ENCODE measurements around the gene PPP1R18.

Gene PPP1R18

GRCh38 chr6:30691208-30691847, 4.9 kb upstream of the PPP1R18 start:
- H3K79me1 ChIP-seq (ENCODE audit: low read length) = peaks cover 6% of the 10 kb centered on the region
- peak overlapping the region; percentile 98 for H3K27ac ChIP-seq (ENCODE audit: low read depth, low read length)
- peaks cover 2% of the 10 kb centered on the region for H3K79me2 ChIP-seq (ENCODE audit: control insufficient read depth, insufficient read depth, low read length)
- H3K56ac ChIP-seq (ENCODE audit: low read length) = peak overlapping the region; percentile 83
- no peak overlapping the region for H2BK15ac ChIP-seq (replicated peaks; ENCODE audit: low read depth)
- H3K4me3 ChIP-seq (ENCODE audit: low read length) = no peak overlapping the region
- no peak overlapping the region for H3K18ac ChIP-seq (ENCODE audit: low read length)
- no peak overlapping the region for H3K4ac ChIP-seq (ENCODE audit: low read depth, low read length)
- peak; percentile 83 for DNase-seq
- H3K27me3 ChIP-seq (ENCODE audit: insufficient read depth, low read length, poor library complexity) = no peaks in the 10 kb centered on the region
- H4K8ac ChIP-seq (ENCODE audit: low read depth, low read length) = no peak overlapping the region
- H3K23ac ChIP-seq (ENCODE audit: low read length) = no peak overlapping the region
- peaks cover 5% of the 10 kb centered on the region for H3K4me1 ChIP-seq (ENCODE audit: control insufficient read depth, low read depth, low read length)
- H2AK5ac ChIP-seq (ENCODE audit: low read length) = no peak overlapping the region
- no CpG with 5 or more reads among the region's 8 CpGs for WGBS (ENCODE audit: extremely low coverage, insufficient coverage, low lambda C conversion rate)
- H3K4me2 ChIP-seq (ENCODE audit: low read length) = peak overlapping the region; percentile 64
- peak overlapping the region; percentile 67 for H3K9ac ChIP-seq (ENCODE audit: low read length)
- H2BK120ac ChIP-seq (ENCODE audit: low read depth, low read length) = no peak overlapping the region
- H4K5ac ChIP-seq (ENCODE audit: low read length) = no peak overlapping the region
- H2BK5ac ChIP-seq (ENCODE audit: low read length) = no peak overlapping the region
- no peaks in the 10 kb centered on the region for H3K36me3 ChIP-seq (ENCODE audit: control insufficient read depth, insufficient read depth, low read length)

- Histone ChIP-seq H3K9ac (ENCODE audit: low read length) (peak within 1 kb of the TSS; percentile 95), H3K56ac (ENCODE audit: low read length) (peak within 1 kb of the TSS; percentile 98), H3K79me2 (ENCODE audit: control insufficient read depth, insufficient read depth, low read length) (peaks cover 9% of the 10 kb centered on the region), H4K8ac (ENCODE audit: low read depth, low read length) (no peak within 1 kb of the TSS), H3K36me3 (ENCODE audit: control insufficient read depth, insufficient read depth, low read length) (no peaks in the 10 kb centered on the region), H3K4me3 (ENCODE audit: low read length) (peak within 1 kb of the TSS; percentile 90), H3K27ac (ENCODE audit: low read depth, low read length) (peak within 1 kb of the TSS; percentile 98), H3K79me1 (ENCODE audit: low read length) (peaks cover 14% of the 10 kb centered on the region), H2AK5ac (ENCODE audit: low read length) (peak within 1 kb of the TSS; percentile 96), H2BK5ac (ENCODE audit: low read length) (peak within 1 kb of the TSS; percentile 98), H2BK15ac (replicated peaks; ENCODE audit: low read depth) (no peak within 1 kb of the TSS), H3K18ac (ENCODE audit: low read length) (peak within 1 kb of the TSS; percentile 77), H3K4ac (ENCODE audit: low read depth, low read length) (peak within 1 kb of the TSS; percentile 78), H2BK120ac (ENCODE audit: low read depth, low read length) (no peak within 1 kb of the TSS), H3K4me2 (ENCODE audit: low read length) (peak within 1 kb of the TSS; percentile 82), H3K4me1 (ENCODE audit: control insufficient read depth, low read depth, low read length) (peaks cover 10% of the 10 kb centered on the region), H4K5ac (ENCODE audit: low read length) (no peak within 1 kb of the TSS), H3K27me3 (ENCODE audit: insufficient read depth, low read length, poor library complexity) (no peaks in the 10 kb centered on the region), H3K23ac (ENCODE audit: low read length) (peak within 1 kb of the TSS; percentile 90)
- DNase-seq = peak; percentile 95
- WGBS (ENCODE audit: extremely low coverage, insufficient coverage, low lambda C conversion rate) = no CpG with 5 or more reads among the region's 40 CpGs
Observed at GRCh38 chr6:30690403-30691207, 4.2 kb upstream of the PPP1R18 start, which contains the start of gene NRM. Gene NRM (minus strand): TSS chr6:30690984. CDS start chr6:30690974, 10 bp downstream.

- H4K8ac ChIP-seq (ENCODE audit: low read depth, low read length) = no peak overlapping the region
- peak overlapping the region; percentile 90 for H3K23ac ChIP-seq (ENCODE audit: low read length)
- no peak overlapping the region for H4K5ac ChIP-seq (ENCODE audit: low read length)
- WGBS (ENCODE audit: extremely low coverage, insufficient coverage, low lambda C conversion rate) = no CpG with 5 or more reads among the region's 4 CpGs
- H2BK120ac ChIP-seq (ENCODE audit: low read depth, low read length) = no peak overlapping the region
- H3K4me1 ChIP-seq (ENCODE audit: control insufficient read depth, low read depth, low read length) = peaks cover 15% of the 10 kb centered on the region
- no peak for DNase-seq
- peak overlapping the region; percentile 98 for H3K56ac ChIP-seq (ENCODE audit: low read length)
- H3K79me2 ChIP-seq (ENCODE audit: control insufficient read depth, insufficient read depth, low read length) = peaks cover 16% of the 10 kb centered on the region
- H3K9ac ChIP-seq (ENCODE audit: low read length) = peak overlapping the region; percentile 95
- peak overlapping the region; percentile 36 for H2BK5ac ChIP-seq (ENCODE audit: low read length)
- H3K4me2 ChIP-seq (ENCODE audit: low read length) = peak overlapping the region; percentile 60
- no peak overlapping the region for H3K4me3 ChIP-seq (ENCODE audit: low read length)
- H3K79me1 ChIP-seq (ENCODE audit: low read length) = peaks cover 19% of the 10 kb centered on the region
- H3K4ac ChIP-seq (ENCODE audit: low read depth, low read length) = peak overlapping the region; percentile 78
- no peaks in the 10 kb centered on the region for H3K27me3 ChIP-seq (ENCODE audit: insufficient read depth, low read length, poor library complexity)
- no peaks in the 10 kb centered on the region for H3K36me3 ChIP-seq (ENCODE audit: control insufficient read depth, insufficient read depth, low read length)
- peak overlapping the region; percentile 96 for H2AK5ac ChIP-seq (ENCODE audit: low read length)
- peak overlapping the region; percentile 98 for H3K27ac ChIP-seq (ENCODE audit: low read depth, low read length)
- H2BK15ac ChIP-seq (replicated peaks; ENCODE audit: low read depth) = no peak overlapping the region
- no peak overlapping the region for H3K18ac ChIP-seq (ENCODE audit: low read length)
Observed at GRCh38 chr6:30689985-30690384, 3.5 kb upstream of the PPP1R18 start.

GRCh38 chr6:30689022-30689865, 2.8 kb upstream of the PPP1R18 start:
- peaks cover 18% of the 10 kb centered on the region for H3K4me1 ChIP-seq (ENCODE audit: control insufficient read depth, low read depth, low read length)
- H3K27ac ChIP-seq (ENCODE audit: low read depth, low read length) = no peak overlapping the region
- H2BK15ac ChIP-seq (replicated peaks; ENCODE audit: low read depth) = no peak overlapping the region
- no peak for DNase-seq
- peak overlapping the region; percentile 98 for H3K56ac ChIP-seq (ENCODE audit: low read length)
- H2BK120ac ChIP-seq (ENCODE audit: low read depth, low read length) = no peak overlapping the region
- no peaks in the 10 kb centered on the region for H3K27me3 ChIP-seq (ENCODE audit: insufficient read depth, low read length, poor library complexity)
- no peak overlapping the region for H3K4me2 ChIP-seq (ENCODE audit: low read length)
- H4K8ac ChIP-seq (ENCODE audit: low read depth, low read length) = no peak overlapping the region
- no peak overlapping the region for H4K5ac ChIP-seq (ENCODE audit: low read length)
- no peak overlapping the region for H3K18ac ChIP-seq (ENCODE audit: low read length)
- peaks cover 21% of the 10 kb centered on the region for H3K79me1 ChIP-seq (ENCODE audit: low read length)
- H3K9ac ChIP-seq (ENCODE audit: low read length) = peak overlapping the region; percentile 95
- H3K79me2 ChIP-seq (ENCODE audit: control insufficient read depth, insufficient read depth, low read length) = peaks cover 22% of the 10 kb centered on the region
- H2AK5ac ChIP-seq (ENCODE audit: low read length) = no peak overlapping the region
- no peak overlapping the region for H3K4me3 ChIP-seq (ENCODE audit: low read length)
- WGBS (ENCODE audit: extremely low coverage, insufficient coverage, low lambda C conversion rate) = no CpG with 5 or more reads among the region's 11 CpGs
- no peak overlapping the region for H3K23ac ChIP-seq (ENCODE audit: low read length)
- no peak overlapping the region for H3K4ac ChIP-seq (ENCODE audit: low read depth, low read length)
- no peak overlapping the region for H2BK5ac ChIP-seq (ENCODE audit: low read length)
- H3K36me3 ChIP-seq (ENCODE audit: control insufficient read depth, insufficient read depth, low read length) = no peaks in the 10 kb centered on the region

GRCh38 chr6:30688569-30688968, 2.1 kb upstream of the PPP1R18 start:
- no CpG with 5 or more reads among the region's 9 CpGs for WGBS (ENCODE audit: extremely low coverage, insufficient coverage, low lambda C conversion rate)
- Histone ChIP-seq H4K5ac (ENCODE audit: low read length) (no peak overlapping the region), H3K23ac (ENCODE audit: low read length) (no peak overlapping the region), H3K56ac (ENCODE audit: low read length) (no peak overlapping the region), H3K18ac (ENCODE audit: low read length) (no peak overlapping the region), H4K8ac (ENCODE audit: low read depth, low read length) (no peak overlapping the region), H2BK15ac (replicated peaks; ENCODE audit: low read depth) (no peak overlapping the region), H2BK120ac (ENCODE audit: low read depth, low read length) (no peak overlapping the region), H3K4me3 (ENCODE audit: low read length) (no peak overlapping the region), H2BK5ac (ENCODE audit: low read length) (no peak overlapping the region), H3K4ac (ENCODE audit: low read depth, low read length) (no peak overlapping the region), H2AK5ac (ENCODE audit: low read length) (no peak overlapping the region), H3K79me2 (ENCODE audit: control insufficient read depth, insufficient read depth, low read length) (peaks cover 28% of the 10 kb centered on the region), H3K27ac (ENCODE audit: low read depth, low read length) (no peak overlapping the region), H3K4me1 (ENCODE audit: control insufficient read depth, low read depth, low read length) (peaks cover 18% of the 10 kb centered on the region), H3K36me3 (ENCODE audit: control insufficient read depth, insufficient read depth, low read length) (no peaks in the 10 kb centered on the region), H3K4me2 (ENCODE audit: low read length) (no peak overlapping the region), H3K9ac (ENCODE audit: low read length) (no peak overlapping the region), H3K27me3 (ENCODE audit: insufficient read depth, low read length, poor library complexity) (no peaks in the 10 kb centered on the region), H3K79me1 (ENCODE audit: low read length) (peaks cover 21% of the 10 kb centered on the region)
- no peak for DNase-seq

Data from mesendoderm (in vitro differentiated cells).